PC-9 (cell line): ENCODE measurements around the gene RALGPS1. TPM values are rescaled to one million over a fixed set of nuclear protein-coding genes. Genes with fewer than 3 reads are reported as not detected.

Experiments used
- BruUV-seq: library from RNA; stranded (reverse); fragments of 400-500 nt; replicated peaks from 2 replicates; lab custom pipeline; 2021; lab: Mats Ljungman, UMichigan
- CTCF ChIA-PET: fragments of 300-600 bp; sonication (Branson Sonifier 250); formaldehyde crosslinking; loops from one replicate; lab custom pipeline; 2022; ENCODE audit warnings: antibody characterized with exemption; lab: Charles Lee
- POLR2A ChIA-PET: fragments of 300-600 bp; sonication (Branson Sonifier 250); formaldehyde crosslinking; loops from one replicate; lab custom pipeline; 2022; ENCODE audit warnings: antibody characterized with exemption; ENCODE audit not compliant: unreplicated experiment; lab: Charles Lee
- DNase-seq, 2 experiments: peaks; one replicate each; pipeline versions ENCODE4 v3.0.0 to v3.0.0-alpha.2; 2015 to 2022; ENCODE audit warnings: mixed read lengths in 1 of 2
- H2AFZ ChIP-seq: fragments of 200-600 bp; sonication (generic); 2 replicates; pipeline ENCODE4 v1.8.1; 2017; ENCODE audit warnings: antibody characterized with exemption
- H3F3A ChIP-seq: fragments of 200-600 bp; sonication (generic); 2 replicates; pipeline ENCODE4 v1.8.1; 2017; ENCODE audit warnings: antibody characterized with exemption, mild to moderate bottlenecking, low read depth; ENCODE audit not compliant: insufficient read depth
- H3K27ac ChIP-seq: fragments of 200-600 bp; sonication (generic); 2 replicates; pipeline ENCODE4 v1.6.1; 2016; ENCODE audit warnings: mixed run types
- H3K27me3 ChIP-seq: fragments of 200-600 bp; sonication (generic); 2 replicates; pipeline ENCODE4 v1.6.1; 2016; ENCODE audit warnings: low read depth, mixed run types; ENCODE audit not compliant: insufficient read depth
- H3K36me3 ChIP-seq: fragments of 200-600 bp; sonication (generic); 2 replicates; pipeline ENCODE4 v1.6.1; 2016; ENCODE audit warnings: low read depth, mixed run types
- H3K4me1 ChIP-seq: fragments of 200-600 bp; sonication (generic); replicated peaks from 2 replicates; pipeline ENCODE4 v1.6.1; 2016; ENCODE audit warnings: mixed run types; ENCODE audit not compliant: insufficient read depth
- H3K4me2 ChIP-seq: fragments of 200-600 bp; sonication (generic); 2 replicates; pipeline ENCODE4 v1.6.1; 2017; ENCODE audit warnings: mixed run types
- H3K4me3 ChIP-seq: fragments of 200-600 bp; sonication (generic); 2 replicates; pipeline ENCODE4 v1.6.1; 2016; ENCODE audit warnings: mixed run types
- H3K79me2 ChIP-seq: fragments of 200-600 bp; sonication (generic); 2 replicates; pipeline ENCODE4 v1.6.1; 2017; ENCODE audit warnings: low read depth, mixed run types
- H3K9me2 ChIP-seq: fragments of 200-600 bp; sonication (generic); 2 replicates; pipeline ENCODE4 v1.8.1; 2017; ENCODE audit warnings: mild to moderate bottlenecking; ENCODE audit not compliant: insufficient read depth
- H3K9me3 ChIP-seq: fragments of 200-600 bp; sonication (generic); 2 replicates; pipeline ENCODE4 v1.8.1; 2016; ENCODE audit warnings: low read depth; ENCODE audit not compliant: insufficient read depth
- H4K20me1 ChIP-seq: fragments of 200-600 bp; sonication (generic); 2 replicates; pipeline ENCODE4 v1.8.1; 2017; ENCODE audit not compliant: insufficient read depth
- CTCF ChIP-seq: fragments of 200-600 bp; sonication (generic); conservative IDR thresholded peaks from 2 replicates; pipeline ENCODE4 v1.6.1; 2017; ENCODE audit warnings: mixed run types, antibody characterized with exemption, mild to moderate bottlenecking, moderate library complexity
- EZH2 ChIP-seq: fragments of 200-600 bp; sonication (generic); IDR thresholded peaks from 2 replicates; pipeline ENCODE4 v1.8.0; 2017; ENCODE audit warnings: antibody characterized with exemption, low read depth
- intact Hi-C: fragments of 100-400 bp; cut with micrococcal nuclease; formaldehyde crosslinking; loops from one replicate; pipeline ENCODE4 v1.10.0; 2022; ENCODE audit not compliant: unreplicated experiment
- total RNA-seq: library from RNA; stranded (reverse); gene quantifications from 2 replicates; pipeline ENCODE4 v1.2.3, GENCODE V29; 2021

RALGPS1 gene
- total RNA-seq, 1 experiment from 2014 or later = 23.3 TPM

- BruUV-seq = no TSS peak
- H3F3A ChIP-seq = no peaks in the 10 kb centered on the region
These were observed 97.2 kb downstream of the RALGPS1 start for GRCh38 chr9:127011772-127012171.

GRCh38 chr9:127012250-127012649 is 97.7 kb downstream of the RALGPS1 start:
- Histone ChIP-seq H2AFZ (no peak overlapping the region), H3K4me1 (no peaks in the 10 kb centered on the region), H3K4me2 (no peak overlapping the region), H3F3A (no peaks in the 10 kb centered on the region), H3K27ac (no peak overlapping the region), H3K9me3 (no peaks in the 10 kb centered on the region), H3K79me2 (no peaks in the 10 kb centered on the region), H3K4me3 (no peak overlapping the region), H4K20me1 (no peaks in the 10 kb centered on the region), H3K36me3 (no peaks in the 10 kb centered on the region), H3K9me2 (no peaks in the 10 kb centered on the region), H3K27me3 (no peaks in the 10 kb centered on the region)
- no peak for DNase-seq
- CTCF ChIA-PET = interaction anchor here (0.7 kb wide), 1 partner anchor 9 kb away, joined by 5 read pairs; no protein-coding TSS in a partner anchor
- TF ChIP-seq CTCF (no peak), EZH2 (no peak)
- no TSS peak for BruUV-seq
- intact Hi-C loops = no loop called here
- POLR2A ChIA-PET = no interaction called here

More at GRCh38 chr9:127011772-127012171, 97.2 kb downstream of the RALGPS1 start:
- Histone ChIP-seq H3K4me2 (no peak overlapping the region), H3K79me2 (no peaks in the 10 kb centered on the region), H3K27ac (no peak overlapping the region), H3K27me3 (no peaks in the 10 kb centered on the region), H3K4me1 (no peaks in the 10 kb centered on the region), H3K9me3 (no peaks in the 10 kb centered on the region), H3K4me3 (no peak overlapping the region), H2AFZ (no peak overlapping the region), H4K20me1 (no peaks in the 10 kb centered on the region), H3K36me3 (no peaks in the 10 kb centered on the region), H3K9me2 (no peaks in the 10 kb centered on the region)
- intact Hi-C loops = no loop called here
- ChIA-PET POLR2A (no interaction called here), CTCF (interaction anchor here (0.7 kb wide), 1 partner anchor 9 kb away, joined by 5 read pairs; no protein-coding TSS in a partner anchor)
- TF ChIP-seq CTCF = no peak
- no peak for TF ChIP-seq EZH2
- DNase-seq = no peak

GRCh38 chr9:127013597-127013996 is 99.0 kb downstream of the RALGPS1 start:
- no TSS peak for BruUV-seq
- TF ChIP-seq CTCF = no peak
- TF ChIP-seq EZH2 = no peak
- Histone ChIP-seq H3K79me2 (no peaks in the 10 kb centered on the region), H3K36me3 (no peaks in the 10 kb centered on the region), H3K4me3 (no peak overlapping the region), H3K27ac (no peak overlapping the region), H4K20me1 (no peaks in the 10 kb centered on the region), H3F3A (no peaks in the 10 kb centered on the region), H3K4me2 (no peak overlapping the region), H2AFZ (no peak overlapping the region), H3K9me3 (no peaks in the 10 kb centered on the region), H3K4me1 (no peaks in the 10 kb centered on the region), H3K9me2 (no peaks in the 10 kb centered on the region), H3K27me3 (no peaks in the 10 kb centered on the region)
- intact Hi-C loops = no loop called here
- no peak for DNase-seq
- POLR2A ChIA-PET = no interaction called here
- CTCF ChIA-PET = no interaction called here
